ENCODE results near the gene ROBO2.
A peak's percentile ranks its signal among the peaks of the same experiment; 100 is the strongest.

Gene ROBO2

GRCh38 chr3:77052733-77053670, 13.1 kb downstream of the ROBO2 start:
- DNase-seq (ENCODE audit: low read depth, low spot score), result no peak

GRCh38 chr3:77053795-77054194, 13.9 kb downstream of the ROBO2 start:
- no peak for DNase-seq (ENCODE audit: low read depth, low spot score)

GRCh38 chr3:77055841-77056341, 16.0 kb downstream of the ROBO2 start:
- DNase-seq (ENCODE audit: low read depth, low spot score), result no peak

GRCh38 chr3:77059354-77059753, 19.5 kb downstream of the ROBO2 start:
- DNase-seq (ENCODE audit: low read depth, low spot score), result no peak

GRCh38 chr3:77063423-77063822, 23.5 kb downstream of the ROBO2 start:
- no peak for DNase-seq (ENCODE audit: low read depth, low spot score)

- DNase-seq (ENCODE audit: low read depth, low spot score), result no peak
Measured at GRCh38 chr3:77065750-77066149, 25.9 kb downstream of the ROBO2 start.

- DNase-seq (ENCODE audit: low read depth, low spot score), result no peak
Measured at GRCh38 chr3:77066829-77067228, 26.9 kb downstream of the ROBO2 start.

- DNase-seq (ENCODE audit: low read depth, low spot score), result no peak
Measured at GRCh38 chr3:77068808-77069207, 28.9 kb downstream of the ROBO2 start.

GRCh38 chr3:77071364-77071763, 31.5 kb downstream of the ROBO2 start:
- DNase-seq (ENCODE audit: low read depth, low spot score), result no peak

- DNase-seq (ENCODE audit: low read depth, low spot score), result no peak
Measured at GRCh38 chr3:77071809-77072208, 31.9 kb downstream of the ROBO2 start.

- no peak for DNase-seq (ENCODE audit: low read depth, low spot score)
Measured at GRCh38 chr3:77072232-77072631, 32.3 kb downstream of the ROBO2 start.

- no peak for DNase-seq (ENCODE audit: low read depth, low spot score)
Measured at GRCh38 chr3:77078279-77078678, 38.4 kb downstream of the ROBO2 start.

GRCh38 chr3:77079988-77080610, 40.2 kb downstream of the ROBO2 start:
- DNase-seq (ENCODE audit: low read depth, low spot score), result no peak

GRCh38 chr3:77081240-77081661, 41.4 kb downstream of the ROBO2 start:
- no peak for DNase-seq (ENCODE audit: low read depth, low spot score)

GRCh38 chr3:77084511-77084910, 44.6 kb downstream of the ROBO2 start:
- DNase-seq (ENCODE audit: low read depth, low spot score), result no peak

GRCh38 chr3:77086408-77086807, 46.5 kb downstream of the ROBO2 start:
- DNase-seq (ENCODE audit: low read depth, low spot score), result no peak

GRCh38 chr3:77091809-77092208, 51.9 kb downstream of the ROBO2 start:
- no peak for DNase-seq (ENCODE audit: low read depth, low spot score)

- no peak for DNase-seq (ENCODE audit: low read depth, low spot score)
Measured at GRCh38 chr3:77093101-77093500, 53.2 kb downstream of the ROBO2 start.

GRCh38 chr3:77096145-77096544, 56.2 kb downstream of the ROBO2 start:
- no peak for DNase-seq (ENCODE audit: low read depth, low spot score)

GRCh38 chr3:77096966-77097890, 57.3 kb downstream of the ROBO2 start:
- DNase-seq (ENCODE audit: low read depth, low spot score), result no peak

GRCh38 chr3:77102951-77103769, 63.3 kb downstream of the ROBO2 start:
- peak; percentile 12 for DNase-seq (ENCODE audit: low read depth, low spot score)
